PC-9 (cell line): ENCODE data around the gene KRT77.

Experiments
- EZH2 ChIP-seq: fragments of 200-600 bp; sonication (generic); IDR thresholded peaks from 2 replicates; pipeline ENCODE4 v1.8.0; 2017; ENCODE audit warnings: antibody characterized with exemption, low read depth
- TF ChIP-seq, protein P1 (sequence below): fragments of 200-600 bp; sonication (generic); conservative IDR thresholded peaks from 2 replicates; pipeline ENCODE4 v1.6.1; 2017; ENCODE audit warnings: mixed run types, antibody characterized with exemption, mild to moderate bottlenecking, moderate library complexity

DNA sequence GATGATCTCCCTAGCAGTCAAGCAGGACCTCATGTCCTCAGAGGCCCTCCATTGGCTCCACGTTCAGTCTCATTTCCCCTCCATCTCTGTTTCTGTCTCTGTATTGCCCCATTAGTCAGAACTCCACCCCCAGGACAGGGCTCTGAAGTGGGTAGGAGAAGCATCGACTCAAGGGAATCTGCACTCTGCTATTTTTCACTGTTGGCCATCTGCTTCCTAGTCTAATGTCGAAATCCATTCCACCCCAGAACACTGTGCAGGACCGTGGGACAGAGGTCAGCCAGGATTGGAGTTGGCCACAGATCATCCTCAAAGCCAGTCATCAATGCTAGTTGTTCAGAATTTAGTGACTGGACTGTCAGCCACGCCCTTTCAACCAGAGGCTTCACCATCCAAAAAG is 10.1 kb downstream of the KRT77 start:
- TF ChIP-seq, protein P1, sequence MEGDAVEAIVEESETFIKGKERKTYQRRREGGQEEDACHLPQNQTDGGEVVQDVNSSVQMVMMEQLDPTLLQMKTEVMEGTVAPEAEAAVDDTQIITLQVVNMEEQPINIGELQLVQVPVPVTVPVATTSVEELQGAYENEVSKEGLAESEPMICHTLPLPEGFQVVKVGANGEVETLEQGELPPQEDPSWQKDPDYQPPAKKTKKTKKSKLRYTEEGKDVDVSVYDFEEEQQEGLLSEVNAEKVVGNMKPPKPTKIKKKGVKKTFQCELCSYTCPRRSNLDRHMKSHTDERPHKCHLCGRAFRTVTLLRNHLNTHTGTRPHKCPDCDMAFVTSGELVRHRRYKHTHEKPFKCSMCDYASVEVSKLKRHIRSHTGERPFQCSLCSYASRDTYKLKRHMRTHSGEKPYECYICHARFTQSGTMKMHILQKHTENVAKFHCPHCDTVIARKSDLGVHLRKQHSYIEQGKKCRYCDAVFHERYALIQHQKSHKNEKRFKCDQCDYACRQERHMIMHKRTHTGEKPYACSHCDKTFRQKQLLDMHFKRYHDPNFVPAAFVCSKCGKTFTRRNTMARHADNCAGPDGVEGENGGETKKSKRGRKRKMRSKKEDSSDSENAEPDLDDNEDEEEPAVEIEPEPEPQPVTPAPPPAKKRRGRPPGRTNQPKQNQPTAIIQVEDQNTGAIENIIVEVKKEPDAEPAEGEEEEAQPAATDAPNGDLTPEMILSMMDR, result no peak
- TF ChIP-seq EZH2, result no peak
